Astrocyte of the spinal cord (primary cell): ENCODE measurements around the gene SHISAL1.
"Not testable (repeated sequence)": the region's sequence is repeated elsewhere in the genome, so short reads cannot be mapped to it uniquely, and the experiment has no call there.

Source experiments
- DNase-seq: peaks from one replicate; pipeline ENCODE4 v3.0.0; 2011; ENCODE audit warnings: low read depth, low spot score
- H3K4me3 ChIP-seq: 2 replicates; pipeline ENCODE4 v1.5.1; 2011; ENCODE audit warnings: low read depth, mild to moderate bottlenecking, low read length, moderate library complexity
- CTCF ChIP-seq: IDR thresholded peaks from 2 replicates; pipeline ENCODE4 v1.5.1; 2012; ENCODE audit warnings: low read depth, mild to moderate bottlenecking, low read length, inconsistent platforms
- in situ Hi-C: cut with HindIII; loops from 2 replicates; pipeline ENCODE4 v1.10.0; 2017; ENCODE audit warnings: low sequenced_read_pairs

The SHISAL1 gene

GRCh38 chr22:44243761-44244160, 69.0 kb downstream of the SHISAL1 start:
- no peak for TF ChIP-seq CTCF
- in situ Hi-C loops = no loop called here
- DNase-seq = no peak
- no peak overlapping the region for H3K4me3 ChIP-seq

GRCh38 chr22:44242946-44243724, 69.6 kb downstream of the SHISAL1 start:
- DNase-seq = no peak
- H3K4me3 ChIP-seq = no peak overlapping the region
- no peak for TF ChIP-seq CTCF
- in situ Hi-C loops = no loop called here

GRCh38 chr22:44241121-44241520, 71.6 kb downstream of the SHISAL1 start:
- DNase-seq, H3K4me3 ChIP-seq, in situ Hi-C loops: not testable (repeated sequence)

DNA sequence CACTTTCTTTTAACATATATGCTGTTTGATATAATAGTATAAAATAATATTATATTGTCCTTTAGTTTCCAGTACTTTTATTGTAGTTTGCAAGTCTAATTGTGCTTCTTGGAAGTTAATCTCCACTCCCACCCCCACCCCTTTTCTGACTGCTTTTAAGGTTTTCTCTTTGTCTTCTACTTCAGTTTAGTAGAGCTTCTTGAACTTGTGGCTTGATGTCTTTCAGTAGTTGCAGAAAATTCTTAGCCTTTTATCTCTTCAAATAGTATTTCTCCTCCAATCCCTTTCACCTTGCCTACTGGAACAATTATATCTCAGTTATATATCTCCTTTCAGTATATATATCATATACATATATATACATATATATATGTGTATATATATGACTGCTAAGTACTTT, 75.5 kb downstream of the SHISAL1 start:
- in situ Hi-C loops = no loop called here
- no peak overlapping the region for H3K4me3 ChIP-seq
- DNase-seq = no peak
- TF ChIP-seq CTCF = no peak

DNA sequence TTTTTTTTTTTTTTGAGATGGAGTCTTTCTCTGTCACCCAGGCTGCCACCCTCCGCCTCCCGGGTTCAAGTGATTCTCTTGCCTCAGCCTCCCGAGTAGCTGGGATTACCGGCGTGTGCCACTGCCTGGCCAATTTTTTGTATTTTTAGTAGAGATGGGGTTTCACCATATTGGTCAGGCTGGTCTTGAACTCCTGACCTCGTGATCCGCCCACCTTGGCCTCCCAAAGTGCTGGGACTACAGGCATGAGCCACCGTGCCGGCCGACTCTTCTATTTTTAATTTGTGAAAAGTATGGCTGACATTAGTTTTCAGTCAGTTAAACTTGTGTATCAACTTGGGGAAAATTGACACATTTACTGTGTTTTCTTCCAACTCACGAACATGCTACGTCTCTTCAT, 78.4 kb downstream of the SHISAL1 start:
- DNase-seq, in situ Hi-C loops, H3K4me3 ChIP-seq: not testable (repeated sequence)

GRCh38 chr22:44231233-44231632, 81.5 kb downstream of the SHISAL1 start:
- H3K4me3 ChIP-seq = no peak overlapping the region
- in situ Hi-C loops = no loop called here
- DNase-seq = no peak

DNA sequence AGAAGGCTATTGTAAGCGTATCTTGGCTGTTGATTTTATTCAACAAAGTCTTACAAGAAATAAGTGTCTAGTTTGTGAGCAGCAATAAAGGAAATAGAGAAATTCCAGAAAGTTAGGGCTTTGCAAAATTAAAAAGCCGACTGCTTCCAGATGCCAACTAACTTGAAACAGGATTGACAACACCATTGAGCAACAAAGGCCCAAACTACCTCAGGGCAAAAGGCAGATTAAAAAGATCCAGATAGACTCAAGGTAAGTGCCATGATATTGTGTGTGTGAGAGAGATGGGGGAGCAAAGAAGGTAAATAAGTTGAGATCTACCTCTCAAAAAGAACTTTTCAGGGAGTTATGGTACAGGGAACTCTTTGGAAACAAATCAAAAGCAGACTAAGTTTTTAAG, 82.9 kb downstream of the SHISAL1 start:
- TF ChIP-seq CTCF = no peak
- DNase-seq = no peak
- no peak overlapping the region for H3K4me3 ChIP-seq
- in situ Hi-C loops = no loop called here

More at GRCh38 chr22:44231233-44231632, 81.5 kb downstream of the SHISAL1 start:
- no peak for TF ChIP-seq CTCF
